ENCODE measurements around the gene ATXN2. TPM values are rescaled to one million over a fixed set of nuclear protein-coding genes. Genes with fewer than 3 reads are reported as not detected.
"Not testable (repeated sequence)": the region's sequence is repeated elsewhere in the genome, so short reads cannot be mapped to it uniquely, and the experiment has no call there.

The ATXN2 gene
- total RNA-seq, 1 experiment from 2014 or later: 17.2 TPM

GRCh38 chr12:111519083-111519482 is 80.0 kb downstream of the ATXN2 start:
- H2AFZ ChIP-seq (ENCODE audit: low read length): no peak overlapping the region
- intact Hi-C loops (cut with micrococcal nuclease): no loop called here
- no peak overlapping the region for H3K4me3 ChIP-seq (ENCODE audit: low read length)
- ATAC-seq (no peak), DNase-seq (no peak)
- no peaks in the 10 kb centered on the region for H3K79me2 ChIP-seq (ENCODE audit: low read length)
- no TSS peak for BruUV-seq (replicated peaks)
- no peaks in the 10 kb centered on the region for H3F3A ChIP-seq (ENCODE audit: low read length, unreplicated experiment)
- no peaks in the 10 kb centered on the region for H4K20me1 ChIP-seq (ENCODE audit: low read length)
- ChIA-PET CTCF (no interaction called here), POLR2A (ENCODE audit: unreplicated experiment) (no interaction called here)
- no peak overlapping the region for H3K27ac ChIP-seq (ENCODE audit: low read length)
- H3K9me2 ChIP-seq (replicated peaks; ENCODE audit: low read length): no peaks in the 10 kb centered on the region
- TF ChIP-seq EZH2phosphoT487 (IDR thresholded peaks at IDR 0.05; ENCODE audit: borderline replicate concordance, low read length) (no peak), CTCF (conservative IDR thresholded peaks at IDR 0.05; ENCODE audit: low read depth, low read length) (no peak), EZH2 (IDR thresholded peaks at IDR 0.05; ENCODE audit: low read length, unreplicated experiment) (no peak)
- H3K4me2 ChIP-seq (ENCODE audit: low read length): no peak overlapping the region
- H3K4me1 ChIP-seq (ENCODE audit: insufficient read depth, low read length): no peaks in the 10 kb centered on the region
- H3K9ac ChIP-seq (ENCODE audit: low read length): no peak overlapping the region
- peaks cover 60% of the 10 kb centered on the region for H3K36me3 ChIP-seq (ENCODE audit: low read depth, low read length)
- H3K9me3 ChIP-seq (ENCODE audit: low read length): no peaks in the 10 kb centered on the region
- H3K27me3 ChIP-seq (ENCODE audit: low read length): no peaks in the 10 kb centered on the region

- H3K36me3 ChIP-seq (ENCODE audit: low read depth, low read length): peaks cover 54% of the 10 kb centered on the region
- H3K27me3 ChIP-seq (ENCODE audit: low read length); H3K9ac ChIP-seq (ENCODE audit: low read length); H4K20me1 ChIP-seq (ENCODE audit: low read length); CTCF ChIA-PET; DNase-seq; BruUV-seq (replicated peaks); H3K4me1 ChIP-seq (ENCODE audit: insufficient read depth, low read length); H3K27ac ChIP-seq (ENCODE audit: low read length); H3K9me3 ChIP-seq (ENCODE audit: low read length); H3K79me2 ChIP-seq (ENCODE audit: low read length); H3K9me2 ChIP-seq (replicated peaks; ENCODE audit: low read length); H2AFZ ChIP-seq (ENCODE audit: low read length); H3F3A ChIP-seq (ENCODE audit: low read length, unreplicated experiment); intact Hi-C loops (cut with micrococcal nuclease); POLR2A ChIA-PET (ENCODE audit: unreplicated experiment); H3K4me2 ChIP-seq (ENCODE audit: low read length); ATAC-seq; H3K4me3 ChIP-seq (ENCODE audit: low read length): not testable (repeated sequence)
Observed at GRCh38 chr12:111507719-111508118, 91.4 kb downstream of the ATXN2 start.

- CTCF ChIA-PET; ATAC-seq; H3K4me2 ChIP-seq (ENCODE audit: low read length); DNase-seq; H3K27me3 ChIP-seq (ENCODE audit: low read length); H3K9me2 ChIP-seq (replicated peaks; ENCODE audit: low read length); POLR2A ChIA-PET (ENCODE audit: unreplicated experiment); H3K9me3 ChIP-seq (ENCODE audit: low read length); H3F3A ChIP-seq (ENCODE audit: low read length, unreplicated experiment); BruUV-seq (replicated peaks); H3K4me1 ChIP-seq (ENCODE audit: insufficient read depth, low read length); H3K79me2 ChIP-seq (ENCODE audit: low read length); H4K20me1 ChIP-seq (ENCODE audit: low read length); H3K9ac ChIP-seq (ENCODE audit: low read length); H3K27ac ChIP-seq (ENCODE audit: low read length); intact Hi-C loops (cut with micrococcal nuclease); H3K4me3 ChIP-seq (ENCODE audit: low read length); H2AFZ ChIP-seq (ENCODE audit: low read length): not testable (repeated sequence)
- peaks cover 54% of the 10 kb centered on the region for H3K36me3 ChIP-seq (ENCODE audit: low read depth, low read length)
Observed at GRCh38 chr12:111507258-111507657, 91.9 kb downstream of the ATXN2 start.

- Histone ChIP-seq H3F3A (ENCODE audit: low read length, unreplicated experiment) (no peaks in the 10 kb centered on the region), H3K9me2 (replicated peaks; ENCODE audit: low read length) (no peaks in the 10 kb centered on the region), H3K9ac (ENCODE audit: low read length) (no peak overlapping the region), H3K27me3 (ENCODE audit: low read length) (no peaks in the 10 kb centered on the region), H3K4me2 (ENCODE audit: low read length) (no peak overlapping the region), H4K20me1 (ENCODE audit: low read length) (no peaks in the 10 kb centered on the region), H3K79me2 (ENCODE audit: low read length) (no peaks in the 10 kb centered on the region), H3K9me3 (ENCODE audit: low read length) (no peaks in the 10 kb centered on the region), H3K36me3 (ENCODE audit: low read depth, low read length) (peaks cover 47% of the 10 kb centered on the region), H3K4me1 (ENCODE audit: insufficient read depth, low read length) (no peaks in the 10 kb centered on the region), H3K4me3 (ENCODE audit: low read length) (no peak overlapping the region), H2AFZ (ENCODE audit: low read length) (no peak overlapping the region), H3K27ac (ENCODE audit: low read length) (no peak overlapping the region)
- TF ChIP-seq EZH2 (IDR thresholded peaks at IDR 0.05; ENCODE audit: low read length, unreplicated experiment) (no peak), EZH2phosphoT487 (IDR thresholded peaks at IDR 0.05; ENCODE audit: borderline replicate concordance, low read length) (no peak), CTCF (conservative IDR thresholded peaks at IDR 0.05; ENCODE audit: low read depth, low read length) (no peak)
- intact Hi-C loops (cut with micrococcal nuclease): no loop called here
- DNase-seq (no peak), ATAC-seq (no peak)
- BruUV-seq (replicated peaks): no TSS peak
- ChIA-PET CTCF (no interaction called here), POLR2A (ENCODE audit: unreplicated experiment) (no interaction called here)
Observed at GRCh38 chr12:111506260-111506659, 92.9 kb downstream of the ATXN2 start.
